NK-92 (cell line): ENCODE data around the gene CHAF1A.
A peak's percentile ranks its signal among the peaks of the same experiment; 100 is the strongest.

Experiments used
- DNase-seq: peaks from one replicate; lab custom pipeline; 2025; ENCODE audit not compliant: unreplicated experiment; lab: John Stamatoyannopoulos, UW

Gene CHAF1A, protein sequence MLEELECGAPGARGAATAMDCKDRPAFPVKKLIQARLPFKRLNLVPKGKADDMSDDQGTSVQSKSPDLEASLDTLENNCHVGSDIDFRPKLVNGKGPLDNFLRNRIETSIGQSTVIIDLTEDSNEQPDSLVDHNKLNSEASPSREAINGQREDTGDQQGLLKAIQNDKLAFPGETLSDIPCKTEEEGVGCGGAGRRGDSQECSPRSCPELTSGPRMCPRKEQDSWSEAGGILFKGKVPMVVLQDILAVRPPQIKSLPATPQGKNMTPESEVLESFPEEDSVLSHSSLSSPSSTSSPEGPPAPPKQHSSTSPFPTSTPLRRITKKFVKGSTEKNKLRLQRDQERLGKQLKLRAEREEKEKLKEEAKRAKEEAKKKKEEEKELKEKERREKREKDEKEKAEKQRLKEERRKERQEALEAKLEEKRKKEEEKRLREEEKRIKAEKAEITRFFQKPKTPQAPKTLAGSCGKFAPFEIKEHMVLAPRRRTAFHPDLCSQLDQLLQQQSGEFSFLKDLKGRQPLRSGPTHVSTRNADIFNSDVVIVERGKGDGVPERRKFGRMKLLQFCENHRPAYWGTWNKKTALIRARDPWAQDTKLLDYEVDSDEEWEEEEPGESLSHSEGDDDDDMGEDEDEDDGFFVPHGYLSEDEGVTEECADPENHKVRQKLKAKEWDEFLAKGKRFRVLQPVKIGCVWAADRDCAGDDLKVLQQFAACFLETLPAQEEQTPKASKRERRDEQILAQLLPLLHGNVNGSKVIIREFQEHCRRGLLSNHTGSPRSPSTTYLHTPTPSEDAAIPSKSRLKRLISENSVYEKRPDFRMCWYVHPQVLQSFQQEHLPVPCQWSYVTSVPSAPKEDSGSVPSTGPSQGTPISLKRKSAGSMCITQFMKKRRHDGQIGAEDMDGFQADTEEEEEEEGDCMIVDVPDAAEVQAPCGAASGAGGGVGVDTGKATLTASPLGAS

GRCh38 chr19:4402171-4403004 lies at the start of gene CHAF1A:
Gene CHAF1A, plus strand, starts transcription at chr19:4402640. Its CDS starts 123 bp downstream, at chr19:4402763.
- DNase-seq = peak; percentile 97

DNA sequence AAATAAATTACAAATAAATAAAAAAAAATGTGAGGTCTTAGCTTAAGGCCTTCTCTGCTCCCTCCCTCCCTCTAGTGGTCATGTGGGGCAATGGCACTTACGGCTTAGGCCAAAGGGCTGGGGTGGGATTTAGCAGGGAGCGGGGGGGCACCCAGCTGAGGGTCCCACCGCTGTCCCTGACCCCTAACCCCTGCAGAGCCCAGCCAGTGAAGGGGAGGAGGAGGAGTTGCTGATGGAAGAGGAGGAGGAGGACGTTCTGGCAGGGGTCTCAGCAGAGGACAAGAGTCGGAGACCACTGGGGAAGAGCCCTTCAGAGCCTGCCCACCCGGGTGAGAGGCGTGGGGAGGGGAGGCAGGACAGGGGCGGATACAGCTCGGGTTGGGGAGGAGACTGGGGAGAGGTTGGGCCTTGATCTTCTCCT lies 49.7 kb upstream of the CHAF1A start:
- no peak for DNase-seq

DNA sequence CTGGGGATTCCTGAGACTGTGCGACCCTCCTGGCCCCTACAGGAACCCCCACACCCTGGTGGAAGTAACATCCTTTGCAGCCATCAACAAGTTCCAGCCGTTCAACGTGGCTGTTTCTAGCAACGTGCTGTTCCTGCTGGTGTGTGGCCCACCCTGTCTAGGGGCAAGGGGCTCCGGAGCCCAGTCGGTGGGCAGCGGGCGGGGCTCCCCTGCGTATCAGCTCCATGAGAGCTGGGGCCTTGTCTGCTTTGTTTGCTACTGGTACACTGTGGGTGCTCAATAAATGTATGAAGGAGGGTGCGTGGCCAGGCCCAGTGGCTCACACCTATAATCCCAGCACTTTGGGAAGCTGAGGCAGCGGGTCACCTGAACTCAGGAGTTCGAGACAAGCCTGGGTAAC lies 48.2 kb upstream of the CHAF1A start:
- no peak for DNase-seq

GRCh38 chr19:4354897-4355296 lies 47.5 kb upstream of the CHAF1A start:
- DNase-seq = no peak

DNA sequence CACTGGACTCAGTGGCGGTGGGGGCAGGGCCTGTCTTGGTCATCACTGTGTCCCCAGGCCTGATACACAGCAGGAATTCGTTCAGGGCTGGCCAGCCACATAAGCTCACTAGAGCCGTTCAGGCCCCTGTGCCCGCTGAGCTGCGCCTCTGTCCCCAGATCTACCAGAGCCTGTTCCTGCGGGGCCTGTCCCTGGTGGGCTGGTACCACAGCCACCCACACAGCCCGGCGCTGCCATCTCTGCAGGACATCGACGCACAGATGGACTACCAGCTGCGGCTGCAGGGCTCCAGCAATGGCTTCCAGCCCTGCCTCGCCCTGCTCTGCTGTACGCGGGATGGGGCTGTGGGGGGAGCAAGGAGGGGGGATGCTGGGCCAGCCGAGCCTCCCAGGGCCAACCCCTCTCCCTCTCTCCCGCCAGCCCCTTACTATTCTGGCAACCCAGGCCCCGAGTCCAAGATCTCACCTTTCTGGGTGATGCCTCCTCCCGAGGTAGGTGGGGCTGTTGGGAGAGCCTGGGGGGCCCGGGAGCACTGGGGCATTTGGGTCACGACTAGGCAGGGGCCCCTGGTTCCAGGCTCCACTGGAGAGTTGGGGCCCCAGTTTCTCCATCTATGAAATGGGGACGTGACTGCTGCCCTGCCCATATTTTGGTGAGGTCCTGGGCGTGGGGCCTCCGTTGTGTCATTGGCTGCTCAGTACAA lies 45.2 kb upstream of the CHAF1A start:
- DNase-seq = no peak

GRCh38 chr19:4357921-4358326 lies 44.5 kb upstream of the CHAF1A start:
- DNase-seq = no peak

- DNase-seq = no peak
Observed at GRCh38 chr19:4358709-4359626, 43.5 kb upstream of the CHAF1A start.

DNA sequence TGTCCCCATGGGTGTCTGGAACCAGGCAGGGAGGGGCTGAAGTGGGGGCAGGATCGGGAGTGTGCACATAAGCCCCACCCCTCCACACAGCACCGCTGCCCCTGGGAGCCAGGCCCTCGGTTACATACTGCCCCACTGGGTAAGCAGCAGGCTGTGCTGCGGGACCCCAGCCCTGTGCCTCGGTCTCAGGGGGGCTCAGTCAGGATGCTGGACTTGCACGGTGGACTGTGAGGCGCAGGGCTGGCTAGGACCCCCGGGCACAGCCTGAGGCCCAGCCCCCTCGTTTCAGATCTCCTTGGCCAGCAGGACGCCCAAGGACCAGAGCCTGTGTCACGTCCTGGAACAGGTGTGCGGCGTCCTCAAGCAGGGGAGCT lies 42.8 kb upstream of the CHAF1A start:
- no peak for DNase-seq

DNA sequence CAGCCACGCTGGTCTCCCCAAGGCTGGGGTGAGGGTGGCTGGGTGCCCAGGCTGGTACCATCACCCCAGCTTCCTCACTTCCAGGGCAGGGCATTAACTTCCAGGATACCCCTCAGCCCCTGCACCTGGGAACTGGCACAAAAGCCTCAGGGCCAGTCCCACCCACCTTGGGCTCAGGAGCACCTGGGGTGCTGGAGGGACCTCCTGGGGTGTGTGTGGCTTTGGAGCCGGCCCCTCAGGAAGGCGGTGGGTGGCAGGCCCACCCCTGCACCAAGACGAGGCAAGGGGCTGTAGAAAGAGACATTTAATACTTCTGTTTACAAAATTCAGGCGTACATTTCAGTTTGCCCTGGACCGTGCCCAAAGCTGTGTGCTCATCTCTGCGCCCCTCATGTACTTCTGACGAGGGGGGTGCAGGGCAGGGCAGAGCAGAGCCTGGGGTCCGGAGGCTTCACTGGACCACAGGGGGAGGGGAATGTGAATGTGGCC lies 42.3 kb upstream of the CHAF1A start:
- DNase-seq = no peak

- DNase-seq = no peak
Observed at GRCh38 chr19:4360641-4361151, 41.7 kb upstream of the CHAF1A start.

DNA sequence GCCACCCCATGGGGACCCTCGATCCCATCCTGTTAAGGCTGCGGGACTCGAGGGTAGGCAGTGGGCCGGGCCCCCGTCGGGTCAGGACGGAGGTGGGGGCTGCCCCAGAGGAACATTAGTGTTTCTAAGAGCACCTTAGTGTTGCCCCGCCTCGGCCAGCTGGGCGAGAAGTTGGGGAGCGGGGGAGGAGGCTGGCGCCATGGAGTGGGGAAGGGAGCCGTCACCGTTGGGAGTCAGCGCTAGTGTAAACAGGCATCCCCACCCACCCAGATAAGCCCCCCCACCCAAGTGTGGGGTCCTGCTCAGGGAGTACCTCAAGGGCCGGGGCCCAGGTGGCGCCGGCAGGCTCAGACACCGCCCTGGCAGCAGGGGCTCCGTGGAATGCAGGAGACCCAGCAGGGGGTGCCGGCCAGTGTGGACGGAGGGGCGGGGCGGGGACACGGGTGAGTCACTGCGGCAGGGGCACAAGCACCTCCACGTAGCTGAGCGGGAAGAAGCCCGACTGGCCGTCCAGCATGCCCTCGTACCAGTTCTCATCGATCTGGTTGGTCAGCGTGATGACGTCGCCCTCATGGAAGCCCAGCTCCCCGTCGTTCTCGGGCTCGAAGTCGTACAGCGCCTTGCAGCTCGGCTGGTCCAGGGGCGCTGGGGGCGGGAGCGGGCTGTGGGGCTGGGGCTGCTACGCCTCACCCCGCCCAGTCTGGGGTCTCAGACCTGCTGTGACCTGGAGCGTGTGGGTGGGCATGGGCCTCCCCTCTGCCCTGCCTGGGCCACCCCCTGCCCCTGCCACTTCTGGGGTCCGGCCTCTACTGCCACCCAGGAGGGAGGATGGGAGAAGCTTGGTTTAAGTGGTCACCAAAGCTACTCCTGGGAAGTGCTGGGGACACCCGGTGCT lies 41.0 kb upstream of the CHAF1A start:
- DNase-seq = no peak

DNA sequence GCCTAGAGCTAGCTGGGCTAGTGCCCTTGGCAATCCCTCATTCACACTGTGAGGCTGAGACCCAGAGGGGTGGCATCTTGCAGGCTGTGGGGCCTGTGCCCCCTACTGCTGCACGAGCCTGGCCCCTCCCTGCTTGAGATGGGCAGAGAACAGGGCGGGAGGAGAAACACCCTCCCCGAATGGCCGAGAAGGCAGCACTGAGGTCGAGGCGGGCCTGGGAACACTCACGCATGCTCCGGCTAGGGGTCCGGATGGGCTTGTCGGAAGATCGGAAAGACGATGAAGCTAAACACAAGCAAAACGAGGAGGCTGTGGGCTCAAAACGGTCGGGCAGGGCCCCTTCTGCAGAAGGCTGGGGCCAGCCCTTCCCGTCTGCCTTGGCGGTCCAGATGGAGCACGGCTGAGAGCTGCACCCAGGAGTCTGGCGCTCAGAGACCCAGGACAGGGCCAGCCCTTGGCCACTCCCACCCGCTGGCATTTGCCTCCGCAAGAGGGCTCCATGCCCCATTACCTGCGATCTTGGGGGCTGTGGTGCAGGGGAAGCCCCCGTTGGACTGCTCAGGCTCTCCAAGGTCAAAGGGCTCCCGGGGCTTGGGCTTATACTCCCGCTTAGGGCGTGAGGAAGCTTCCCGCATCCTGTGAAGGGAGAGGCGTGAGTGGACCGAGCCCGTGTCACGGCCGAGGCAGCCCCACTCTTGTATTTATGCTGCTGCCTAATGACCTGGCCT lies 40.2 kb upstream of the CHAF1A start:
- no peak for DNase-seq

DNA sequence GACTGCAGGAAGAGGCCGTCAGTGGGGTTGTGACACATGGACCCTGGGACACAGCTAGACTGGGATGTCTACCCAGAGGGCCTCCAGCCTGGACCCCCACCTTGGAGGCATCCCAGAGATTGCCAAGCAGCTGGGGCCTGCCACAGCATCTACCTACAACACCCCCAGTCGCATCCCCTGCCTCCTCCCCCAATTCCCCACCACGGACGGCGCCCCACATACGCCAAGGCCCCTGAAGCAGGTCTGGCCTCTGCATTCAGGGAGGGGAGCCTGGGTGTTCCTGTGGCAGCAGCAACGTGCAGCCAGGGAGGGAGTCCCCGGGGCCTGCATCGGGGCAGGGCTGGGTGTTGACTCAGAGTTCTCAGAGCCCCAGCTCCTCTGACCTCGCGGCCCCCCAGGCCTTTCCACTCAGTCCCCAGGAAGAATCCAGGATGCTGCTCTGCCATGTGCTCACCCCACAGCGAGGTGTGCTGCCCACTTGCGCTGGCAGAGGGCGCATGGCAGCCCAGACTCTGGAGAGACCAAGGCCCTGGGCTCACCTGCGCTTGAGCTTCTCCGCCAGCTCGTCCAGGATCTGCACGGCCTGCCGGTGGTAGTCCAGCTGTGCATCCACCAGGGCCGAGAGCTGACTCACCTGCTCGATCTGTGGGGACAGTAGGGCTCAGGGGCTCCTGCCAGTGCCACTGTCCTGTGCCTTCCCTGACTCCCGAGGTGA lies 39.5 kb upstream of the CHAF1A start:
- DNase-seq = no peak

DNA sequence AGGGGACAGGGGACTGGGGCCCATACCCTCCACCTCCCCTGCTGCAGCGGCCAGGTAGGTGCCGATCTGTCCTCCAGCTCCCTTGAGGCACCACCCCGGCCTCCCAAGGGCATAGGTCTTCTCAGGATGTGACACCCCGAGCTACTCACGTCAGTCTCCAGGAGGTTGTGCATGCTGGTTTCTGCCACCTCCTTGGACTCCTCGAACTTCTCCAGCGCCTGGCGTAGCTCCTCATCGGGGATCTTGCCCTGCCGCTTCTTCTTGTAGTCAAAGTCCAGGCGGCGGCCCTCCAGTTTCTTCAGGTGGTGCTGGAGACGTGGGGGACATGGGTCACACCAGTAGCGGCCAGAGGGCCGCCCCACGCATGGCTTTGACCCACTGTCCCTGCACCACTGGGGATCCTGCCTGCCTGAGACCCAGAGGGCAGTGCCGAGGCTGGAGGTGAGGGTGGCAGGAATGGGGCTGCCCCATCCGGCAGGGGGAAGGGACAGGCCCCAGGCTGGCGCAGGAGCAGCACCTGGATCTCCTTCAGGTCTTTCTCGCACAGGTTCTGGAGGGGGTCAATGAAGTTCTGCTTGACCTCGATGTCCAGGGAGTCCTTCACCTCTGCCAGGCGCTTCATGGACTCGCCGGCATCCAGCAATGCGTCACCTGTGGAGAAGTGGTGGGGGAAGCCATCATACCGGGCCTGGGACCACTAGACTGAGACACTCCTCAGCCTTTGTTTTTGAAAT lies 38.7 kb upstream of the CHAF1A start:
- no peak for DNase-seq

DNA sequence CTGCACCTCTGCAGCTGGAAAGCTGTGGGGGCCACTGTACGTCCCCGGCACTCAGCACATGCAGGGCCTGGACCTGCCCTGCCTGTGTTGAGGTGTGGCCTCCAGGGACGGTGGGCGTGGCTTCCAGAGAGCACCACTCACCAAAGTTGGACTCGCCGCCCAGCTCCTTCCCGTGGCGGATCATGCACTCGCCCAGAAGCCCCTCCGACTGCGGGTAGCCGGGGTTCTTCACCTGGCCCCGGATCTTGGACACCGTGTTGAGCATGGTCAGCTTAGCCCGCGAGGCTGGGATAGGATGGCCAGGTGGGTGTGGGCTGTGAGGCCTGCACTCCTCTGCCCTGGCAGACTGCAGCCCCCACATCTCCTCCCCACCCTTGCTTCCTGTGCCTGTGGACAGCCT lies 37.1 kb upstream of the CHAF1A start:
- DNase-seq = no peak
